ENCODE data around the gene MBD2.
"Not testable (repeated sequence)": the region's sequence is repeated elsewhere in the genome, so short reads cannot be mapped to it uniquely, and the experiment has no call there.

The MBD2 gene

GRCh38 chr18:54125429-54125828 lies 99.0 kb downstream of the MBD2 start:
- DNase-seq (ENCODE audit: low spot score), result no peak
- TF ChIP-seq CTCF (IDR thresholded peaks at IDR 0.05; ENCODE audit: borderline replicate concordance, control extremely low read depth, extremely low read depth, insufficient read depth, missing control alignments), result no peak
- in situ Hi-C loops (cut with MboI; ENCODE audit: low sequenced_read_pairs, unreplicated experiment), result loop anchor here (10.0 kb wide), 1 partner anchor 561 kb away; no protein-coding TSS in a partner anchor

- not testable (repeated sequence) for DNase-seq (ENCODE audit: low spot score)
- in situ Hi-C loops (cut with MboI; ENCODE audit: low sequenced_read_pairs, unreplicated experiment), result loop anchor here (10.0 to 25.0 kb wide), 2 partner anchors 437 to 559 kb away; no protein-coding TSS in a partner anchor
Observed at GRCh38 chr18:54123720-54124440, 100.6 kb downstream of the MBD2 start.

GRCh38 chr18:54119524-54120019 lies 104.9 kb downstream of the MBD2 start:
- DNase-seq (ENCODE audit: low spot score), result peak; percentile 31
- in situ Hi-C loops (cut with MboI; ENCODE audit: low sequenced_read_pairs, unreplicated experiment), result loop anchor here (10.0 to 25.0 kb wide), 2 partner anchors 432 to 555 kb away; no protein-coding TSS in a partner anchor
- peak; percentile 49 for TF ChIP-seq CTCF (IDR thresholded peaks at IDR 0.05; ENCODE audit: borderline replicate concordance, control extremely low read depth, extremely low read depth, insufficient read depth, missing control alignments)

- in situ Hi-C loops (cut with MboI; ENCODE audit: low sequenced_read_pairs, unreplicated experiment), result loop anchor here (25.0 kb wide), 1 partner anchor 431 kb away; no protein-coding TSS in a partner anchor
- DNase-seq (ENCODE audit: low spot score), result no peak
- TF ChIP-seq CTCF (IDR thresholded peaks at IDR 0.05; ENCODE audit: borderline replicate concordance, control extremely low read depth, extremely low read depth, insufficient read depth, missing control alignments), result no peak
Observed at GRCh38 chr18:54117853-54118773, 106.4 kb downstream of the MBD2 start.

GRCh38 chr18:54116541-54117257 lies 107.8 kb downstream of the MBD2 start:
- DNase-seq (ENCODE audit: low spot score), result no peak
- TF ChIP-seq CTCF (IDR thresholded peaks at IDR 0.05; ENCODE audit: borderline replicate concordance, control extremely low read depth, extremely low read depth, insufficient read depth, missing control alignments), result no peak
- in situ Hi-C loops (cut with MboI; ENCODE audit: low sequenced_read_pairs, unreplicated experiment), result loop anchor here (25.0 kb wide), 1 partner anchor 429 kb away; no protein-coding TSS in a partner anchor

- in situ Hi-C loops (cut with MboI; ENCODE audit: low sequenced_read_pairs, unreplicated experiment), result loop anchor here (25.0 kb wide), 1 partner anchor 425 kb away; no protein-coding TSS in a partner anchor
- TF ChIP-seq CTCF (IDR thresholded peaks at IDR 0.05; ENCODE audit: borderline replicate concordance, control extremely low read depth, extremely low read depth, insufficient read depth, missing control alignments), result no peak
- DNase-seq (ENCODE audit: low spot score), result no peak
Observed at GRCh38 chr18:54112356-54112755, 112.1 kb downstream of the MBD2 start.
